Measurements from ENCODE around the gene UCN2. TPM values are rescaled to one million over a fixed set of nuclear protein-coding genes. Genes with fewer than 3 reads are reported as not detected.

The UCN2 gene
- total RNA-seq, 1 experiment from 2014 or later = not detected

DNA sequence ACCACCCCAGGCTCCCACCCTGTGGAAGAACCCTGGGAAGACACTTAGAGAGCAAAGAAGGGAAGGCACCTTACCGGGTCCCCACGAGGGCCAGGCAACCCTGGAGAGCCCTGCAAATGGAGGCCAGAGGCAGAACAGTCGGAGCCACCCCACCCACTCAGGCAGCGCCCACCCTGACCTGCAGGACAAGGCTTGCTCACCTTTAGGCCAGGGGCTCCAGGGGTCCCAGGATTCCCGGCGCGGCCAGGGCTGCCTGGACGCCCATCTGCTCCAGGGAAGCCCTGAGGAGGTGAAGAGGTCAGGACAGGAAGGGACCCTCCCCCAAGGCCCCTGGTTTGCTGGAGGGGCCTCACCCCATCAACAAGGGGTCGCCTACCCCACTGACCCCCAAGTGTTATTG, 21.3 kb upstream of the UCN2 start:
- ChIA-PET POLR2A (no interaction called here), CTCF (no interaction called here)
- Mint-ChIP-seq H3K36me3 (no peaks in the 10 kb centered on the region), H3K4me3 (no peak overlapping the region), H3K4me1 (peaks cover 7% of the 10 kb centered on the region), H3K27me3 (ENCODE audit: low read depth) (no peaks in the 10 kb centered on the region), H3K9me3 (no peaks in the 10 kb centered on the region), H3K27ac (peak overlapping the region; percentile 53; the same call in 1 of the 2 replicates)
- ATAC-seq (no peak), DNase-seq (ENCODE audit: low spot score) (no peak)
- TF ChIP-seq CREM (CRISPR knock-in tag; IDR thresholded peaks at IDR 0.05) (no peak), SMAD3 (CRISPR knock-in tag; IDR thresholded peaks at IDR 0.05; ENCODE audit: borderline replicate concordance) (no peak), ETV6 (CRISPR knock-in tag; IDR thresholded peaks at IDR 0.05) (no peak), TP53 (CRISPR knock-in tag; IDR thresholded peaks at IDR 0.05) (no peak), MXD4 (CRISPR knock-in tag; IDR thresholded peaks at IDR 0.05; ENCODE audit: borderline replicate concordance) (no peak), ZNF396 (CRISPR knock-in tag; IDR thresholded peaks at IDR 0.05; ENCODE audit: borderline replicate concordance) (no peak), NR1H2 (CRISPR knock-in tag; IDR thresholded peaks at IDR 0.05) (no peak)
- TF ChIP-seq, protein P1, sequence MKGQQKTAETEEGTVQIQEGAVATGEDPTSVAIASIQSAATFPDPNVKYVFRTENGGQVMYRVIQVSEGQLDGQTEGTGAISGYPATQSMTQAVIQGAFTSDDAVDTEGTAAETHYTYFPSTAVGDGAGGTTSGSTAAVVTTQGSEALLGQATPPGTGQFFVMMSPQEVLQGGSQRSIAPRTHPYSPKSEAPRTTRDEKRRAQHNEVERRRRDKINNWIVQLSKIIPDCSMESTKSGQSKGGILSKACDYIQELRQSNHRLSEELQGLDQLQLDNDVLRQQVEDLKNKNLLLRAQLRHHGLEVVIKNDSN (CRISPR knock-in tag; IDR thresholded peaks at IDR 0.05) = no peak

GRCh38 chr3:48581621-48582481, 18.3 kb upstream of the UCN2 start:
- ChIA-PET POLR2A (no interaction called here), CTCF (interaction anchor here (1.1 to 1.6 kb wide), 2 partner anchors 24 to 146 kb away, joined by 3 to 5 read pairs; no protein-coding TSS in a partner anchor)
- no peak for DNase-seq (ENCODE audit: low spot score)
- Mint-ChIP-seq H3K4me1 (no peaks in the 10 kb centered on the region), H3K27me3 (ENCODE audit: low read depth) (no peaks in the 10 kb centered on the region), H3K9me3 (no peaks in the 10 kb centered on the region), H3K27ac (no peak overlapping the region), H3K36me3 (no peaks in the 10 kb centered on the region; the same call in 1 of the 2 replicates), H3K4me3 (no peak overlapping the region)
- TF ChIP-seq, protein P2, sequence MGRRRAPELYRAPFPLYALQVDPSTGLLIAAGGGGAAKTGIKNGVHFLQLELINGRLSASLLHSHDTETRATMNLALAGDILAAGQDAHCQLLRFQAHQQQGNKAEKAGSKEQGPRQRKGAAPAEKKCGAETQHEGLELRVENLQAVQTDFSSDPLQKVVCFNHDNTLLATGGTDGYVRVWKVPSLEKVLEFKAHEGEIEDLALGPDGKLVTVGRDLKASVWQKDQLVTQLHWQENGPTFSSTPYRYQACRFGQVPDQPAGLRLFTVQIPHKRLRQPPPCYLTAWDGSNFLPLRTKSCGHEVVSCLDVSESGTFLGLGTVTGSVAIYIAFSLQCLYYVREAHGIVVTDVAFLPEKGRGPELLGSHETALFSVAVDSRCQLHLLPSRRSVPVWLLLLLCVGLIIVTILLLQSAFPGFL (CRISPR knock-in tag; IDR thresholded peaks at IDR 0.05; ENCODE audit: borderline replicate concordance) = no peak
- TF ChIP-seq JAZF1 (CRISPR knock-in tag; IDR thresholded peaks at IDR 0.05) = no peak
- TF ChIP-seq, protein P3, sequence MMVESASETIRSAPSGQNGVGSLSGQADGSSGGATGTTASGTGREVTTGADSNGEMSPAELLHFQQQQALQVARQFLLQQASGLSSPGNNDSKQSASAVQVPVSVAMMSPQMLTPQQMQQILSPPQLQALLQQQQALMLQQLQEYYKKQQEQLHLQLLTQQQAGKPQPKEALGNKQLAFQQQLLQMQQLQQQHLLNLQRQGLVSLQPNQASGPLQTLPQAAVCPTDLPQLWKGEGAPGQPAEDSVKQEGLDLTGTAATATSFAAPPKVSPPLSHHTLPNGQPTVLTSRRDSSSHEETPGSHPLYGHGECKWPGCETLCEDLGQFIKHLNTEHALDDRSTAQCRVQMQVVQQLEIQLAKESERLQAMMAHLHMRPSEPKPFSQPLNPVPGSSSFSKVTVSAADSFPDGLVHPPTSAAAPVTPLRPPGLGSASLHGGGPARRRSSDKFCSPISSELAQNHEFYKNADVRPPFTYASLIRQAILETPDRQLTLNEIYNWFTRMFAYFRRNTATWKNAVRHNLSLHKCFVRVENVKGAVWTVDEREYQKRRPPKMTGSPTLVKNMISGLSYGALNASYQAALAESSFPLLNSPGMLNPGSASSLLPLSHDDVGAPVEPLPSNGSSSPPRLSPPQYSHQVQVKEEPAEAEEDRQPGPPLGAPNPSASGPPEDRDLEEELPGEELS (CRISPR knock-in tag; IDR thresholded peaks at IDR 0.05) = no peak
- no peak for TF ChIP-seq SOX15 (CRISPR knock-in tag; IDR thresholded peaks at IDR 0.05)
- TF ChIP-seq, protein P4, sequence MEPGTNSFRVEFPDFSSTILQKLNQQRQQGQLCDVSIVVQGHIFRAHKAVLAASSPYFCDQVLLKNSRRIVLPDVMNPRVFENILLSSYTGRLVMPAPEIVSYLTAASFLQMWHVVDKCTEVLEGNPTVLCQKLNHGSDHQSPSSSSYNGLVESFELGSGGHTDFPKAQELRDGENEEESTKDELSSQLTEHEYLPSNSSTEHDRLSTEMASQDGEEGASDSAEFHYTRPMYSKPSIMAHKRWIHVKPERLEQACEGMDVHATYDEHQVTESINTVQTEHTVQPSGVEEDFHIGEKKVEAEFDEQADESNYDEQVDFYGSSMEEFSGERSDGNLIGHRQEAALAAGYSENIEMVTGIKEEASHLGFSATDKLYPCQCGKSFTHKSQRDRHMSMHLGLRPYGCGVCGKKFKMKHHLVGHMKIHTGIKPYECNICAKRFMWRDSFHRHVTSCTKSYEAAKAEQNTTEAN (CRISPR knock-in tag; IDR thresholded peaks at IDR 0.05) = no peak
- TF ChIP-seq ZNF219 (CRISPR knock-in tag; IDR thresholded peaks at IDR 0.05; ENCODE audit: borderline replicate concordance) = no peak
- TF ChIP-seq, protein P1 (CRISPR knock-in tag; IDR thresholded peaks at IDR 0.05) = no peak
- no peak for TF ChIP-seq IRF1 (CRISPR knock-in tag; IDR thresholded peaks at IDR 0.05)
- TF ChIP-seq ESRRA (CRISPR knock-in tag; IDR thresholded peaks at IDR 0.05; ENCODE audit: borderline replicate concordance) = no peak
- no peak for TF ChIP-seq ZNF416 (CRISPR knock-in tag; IDR thresholded peaks at IDR 0.05)
- no peak; the same call in 1 of the 2 replicates for ATAC-seq
